Hepatocyte (in vitro differentiated cells): Measurements from ENCODE around the gene DSCAML1. TPM values are rescaled to one million over a fixed set of nuclear protein-coding genes. Genes with fewer than 3 reads are reported as not detected.

Experiments
- DNase-seq: peaks from one replicate; pipeline ENCODE4 v3.0.0-alpha.2; 2016; ENCODE audit warnings: low spot score
- H2AFZ ChIP-seq: fragments of 200-600 bp; sonication (generic); 2 replicates; pipeline ENCODE4 v1.6.0; 2016; ENCODE audit warnings: antibody characterized with exemption, mild to moderate bottlenecking
- H3K27ac ChIP-seq: fragments of 200-600 bp; sonication (generic); 2 replicates; pipeline ENCODE4 v1.5.1; 2016; ENCODE audit warnings: mild to moderate bottlenecking
- H3K27me3 ChIP-seq: fragments of 200-600 bp; sonication (generic); 2 replicates; pipeline ENCODE4 v1.6.1; 2016
- H3K36me3 ChIP-seq: fragments of 200-600 bp; sonication (generic); replicated peaks from 2 replicates; pipeline ENCODE4 v1.5.1; 2016; ENCODE audit warnings: low read depth; ENCODE audit not compliant: insufficient read depth
- H3K4me1 ChIP-seq: fragments of 200-600 bp; sonication (generic); 2 replicates; pipeline ENCODE4 v1.5.1; 2016; ENCODE audit warnings: mild to moderate bottlenecking, moderate library complexity; ENCODE audit not compliant: insufficient read depth
- H3K4me2 ChIP-seq: fragments of 200-600 bp; sonication (generic); 2 replicates; pipeline ENCODE4 v1.6.0; 2016
- H3K4me3 ChIP-seq: fragments of 200-600 bp; sonication (generic); 2 replicates; pipeline ENCODE4 v1.5.1; 2016; ENCODE audit warnings: mild to moderate bottlenecking
- H3K79me2 ChIP-seq: fragments of 200-600 bp; sonication (generic); 2 replicates; pipeline ENCODE4 v1.6.0; 2017; ENCODE audit warnings: mild to moderate bottlenecking
- H3K9me2 ChIP-seq: fragments of 200-600 bp; sonication (generic); replicated peaks from 2 replicates; pipeline ENCODE4 v1.6.0; 2017; ENCODE audit warnings: mild to moderate bottlenecking; ENCODE audit not compliant: insufficient read depth
- H3K9me3 ChIP-seq: fragments of 200-600 bp; sonication (generic); 2 replicates; pipeline ENCODE4 v1.5.1; 2016; ENCODE audit warnings: low read depth, mild to moderate bottlenecking
- H4K20me1 ChIP-seq: fragments of 200-600 bp; sonication (generic); 2 replicates; pipeline ENCODE4 v1.6.0; 2016; ENCODE audit warnings: mild to moderate bottlenecking; ENCODE audit not compliant: insufficient read depth, poor library complexity, severe bottlenecking
- EZH2 ChIP-seq: fragments of 200-600 bp; sonication (generic); IDR thresholded peaks from 2 replicates; pipeline ENCODE4 v1.6.1; 2016; ENCODE audit warnings: antibody characterized with exemption, mild to moderate bottlenecking, borderline replicate concordance
- EZH2phosphoT487 ChIP-seq: fragments of 200-600 bp; sonication (generic); IDR thresholded peaks from one replicate; pipeline ENCODE4 v1.6.1; 2018; ENCODE audit warnings: antibody characterized with exemption, mild to moderate bottlenecking, low read depth, moderate library complexity; ENCODE audit not compliant: unreplicated experiment, severe bottlenecking
- WGBS: methylation state at CpG from one replicate; pipeline ENCODE4 v1.1.6; 2016; ENCODE audit warnings: low lambda C conversion rate; ENCODE audit errors: missing lambda C conversion rate; 5-methylcytosine and 5-hydroxymethylcytosine counted together
- polyA plus RNA-seq: library from polyadenylated mRNA; unstranded; fragments of >200 nt; fragmentation: Nextera tagmentation; extraction: Ambion mirVana; gene quantifications from 2 replicates; pipeline ENCODE4 v1.2.1, GENCODE V29; 2016
- total RNA-seq: library from RNA; depleted of rRNA; stranded (reverse); fragments of >200 nt; gene quantifications from 2 replicates; pipeline ENCODE4 v1.2.3, GENCODE V29; 2014
- TF ChIP-seq, protein P1 (sequence below): fragments of 200-600 bp; sonication (generic); IDR thresholded peaks from 2 replicates; pipeline ENCODE4 v1.5.1; 2016; ENCODE audit warnings: antibody characterized with exemption, mild to moderate bottlenecking; ENCODE audit not compliant: poor library complexity

The DSCAML1 gene
- total and polyA plus RNA-seq, 2 experiments from 2014 or later, result 0.46 to 2.6 TPM

DNA sequence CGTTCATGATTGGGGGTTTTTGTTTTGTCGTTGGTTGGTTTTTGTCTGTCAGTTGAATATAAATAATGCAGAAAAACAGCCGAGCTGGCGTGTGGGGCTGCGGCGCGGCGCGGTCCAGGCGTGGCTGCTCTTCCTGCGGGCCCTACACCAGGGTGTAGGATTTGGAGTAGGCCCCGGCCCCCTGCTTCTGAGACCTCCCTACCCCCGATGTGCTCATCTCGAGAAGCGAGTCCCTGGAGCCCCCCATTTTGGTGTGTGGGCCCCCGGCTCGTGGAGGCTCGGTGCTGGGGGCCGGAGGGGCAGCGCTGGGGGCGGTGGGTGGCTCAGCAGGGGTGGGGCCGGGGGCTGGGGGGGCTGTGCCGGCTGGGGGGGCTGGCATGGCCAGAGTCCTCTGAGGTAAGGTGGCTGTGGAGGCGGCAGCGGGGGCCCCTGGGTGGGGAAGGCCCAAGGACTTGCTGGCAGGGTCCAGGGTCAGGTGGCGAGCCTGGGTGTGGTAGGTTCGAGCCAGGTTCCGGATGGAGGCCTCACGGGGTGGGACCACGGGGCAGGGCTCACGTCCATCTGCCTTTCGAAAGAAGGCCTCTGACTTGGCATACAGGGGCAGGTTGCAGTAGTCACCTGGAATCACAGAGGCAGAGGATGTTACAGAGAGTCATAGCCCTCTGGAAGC is 368.7 kb downstream of the DSCAML1 start:
- Histone ChIP-seq H3K9me2 (no peaks in the 10 kb centered on the region), H2AFZ (no peak overlapping the region), H3K27me3 (peaks cover 10% of the 10 kb centered on the region), H3K79me2 (no peaks in the 10 kb centered on the region), H3K4me1 (no peaks in the 10 kb centered on the region), H3K4me3 (no peak overlapping the region), H3K4me2 (no peak overlapping the region), H3K27ac (no peak overlapping the region), H4K20me1 (no peaks in the 10 kb centered on the region), H3K9me3 (no peaks in the 10 kb centered on the region), H3K36me3 (no peaks in the 10 kb centered on the region)
- DNase-seq, result no peak
- WGBS, result 91% methylated on average over 19 of the region's 32 CpGs
- TF ChIP-seq EZH2phosphoT487 (no peak), EZH2 (no peak)
- TF ChIP-seq, protein P1, sequence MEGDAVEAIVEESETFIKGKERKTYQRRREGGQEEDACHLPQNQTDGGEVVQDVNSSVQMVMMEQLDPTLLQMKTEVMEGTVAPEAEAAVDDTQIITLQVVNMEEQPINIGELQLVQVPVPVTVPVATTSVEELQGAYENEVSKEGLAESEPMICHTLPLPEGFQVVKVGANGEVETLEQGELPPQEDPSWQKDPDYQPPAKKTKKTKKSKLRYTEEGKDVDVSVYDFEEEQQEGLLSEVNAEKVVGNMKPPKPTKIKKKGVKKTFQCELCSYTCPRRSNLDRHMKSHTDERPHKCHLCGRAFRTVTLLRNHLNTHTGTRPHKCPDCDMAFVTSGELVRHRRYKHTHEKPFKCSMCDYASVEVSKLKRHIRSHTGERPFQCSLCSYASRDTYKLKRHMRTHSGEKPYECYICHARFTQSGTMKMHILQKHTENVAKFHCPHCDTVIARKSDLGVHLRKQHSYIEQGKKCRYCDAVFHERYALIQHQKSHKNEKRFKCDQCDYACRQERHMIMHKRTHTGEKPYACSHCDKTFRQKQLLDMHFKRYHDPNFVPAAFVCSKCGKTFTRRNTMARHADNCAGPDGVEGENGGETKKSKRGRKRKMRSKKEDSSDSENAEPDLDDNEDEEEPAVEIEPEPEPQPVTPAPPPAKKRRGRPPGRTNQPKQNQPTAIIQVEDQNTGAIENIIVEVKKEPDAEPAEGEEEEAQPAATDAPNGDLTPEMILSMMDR, result no peak

DNA sequence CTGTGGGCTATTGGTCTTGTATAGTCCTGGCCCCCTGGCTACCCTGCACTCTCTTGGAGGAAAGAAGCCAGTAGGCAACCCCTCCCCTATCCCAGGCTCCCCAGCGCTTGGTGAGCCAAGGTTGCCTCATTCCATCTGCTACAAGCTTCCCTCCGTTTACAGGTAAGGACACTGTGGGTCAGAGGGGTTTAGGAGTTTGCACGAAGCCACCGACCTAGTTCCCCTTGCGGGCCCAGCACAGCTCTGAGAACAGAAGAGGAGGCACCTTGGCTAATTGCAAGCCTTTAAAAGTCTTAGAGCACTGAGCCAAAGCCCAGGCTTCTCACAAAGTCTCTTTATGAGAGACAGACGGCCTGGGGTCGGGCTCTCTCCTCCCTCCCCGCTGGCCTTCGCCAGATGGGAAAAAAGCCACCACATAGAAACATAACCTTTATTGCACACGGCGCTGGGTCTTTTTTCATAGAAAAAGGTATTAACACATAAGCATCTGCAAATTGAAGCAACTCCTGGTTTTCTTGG is 369.6 kb downstream of the DSCAML1 start:
- Histone ChIP-seq H3K9me2 (no peaks in the 10 kb centered on the region), H3K27ac (no peak overlapping the region), H2AFZ (no peak overlapping the region), H3K4me3 (no peak overlapping the region), H3K27me3 (peaks cover 9% of the 10 kb centered on the region), H3K4me1 (no peaks in the 10 kb centered on the region), H3K79me2 (no peaks in the 10 kb centered on the region), H3K36me3 (no peaks in the 10 kb centered on the region), H4K20me1 (no peaks in the 10 kb centered on the region), H3K9me3 (no peaks in the 10 kb centered on the region), H3K4me2 (no peak overlapping the region)
- TF ChIP-seq EZH2 (no peak), EZH2phosphoT487 (no peak)
- TF ChIP-seq, protein P1, result no peak
- WGBS, result 74% methylated on average over 11 of the region's 11 CpGs
- DNase-seq, result no peak

DNA sequence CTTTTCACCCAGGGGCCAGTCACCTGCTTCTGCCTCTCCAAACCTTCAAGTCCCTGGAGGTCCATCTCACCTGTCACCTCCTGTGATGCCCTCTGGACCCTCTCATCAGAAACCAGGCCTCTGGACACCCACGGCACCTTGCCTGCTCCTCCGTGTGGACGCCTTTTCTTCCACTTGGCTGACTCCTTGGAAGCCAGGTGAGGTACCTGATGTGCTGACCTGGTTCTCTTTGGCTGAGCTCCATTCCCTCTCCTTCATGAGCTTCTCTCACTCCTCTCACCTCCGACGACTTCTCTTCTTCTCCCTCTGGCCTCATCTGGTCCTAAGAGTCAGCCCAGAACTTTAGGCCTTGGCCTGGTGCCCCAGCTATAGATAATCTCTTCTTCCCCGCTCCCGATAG is 370.1 kb downstream of the DSCAML1 start:
- Histone ChIP-seq H4K20me1 (no peaks in the 10 kb centered on the region), H2AFZ (no peak overlapping the region), H3K4me1 (no peaks in the 10 kb centered on the region), H3K27ac (no peak overlapping the region), H3K4me3 (no peak overlapping the region), H3K9me2 (no peaks in the 10 kb centered on the region), H3K27me3 (peaks cover 9% of the 10 kb centered on the region), H3K9me3 (no peaks in the 10 kb centered on the region), H3K36me3 (no peaks in the 10 kb centered on the region), H3K79me2 (no peaks in the 10 kb centered on the region), H3K4me2 (no peak overlapping the region)
- WGBS, result 90% methylated on average over 7 of the region's 7 CpGs
- DNase-seq, result no peak
- TF ChIP-seq, protein P1, result no peak
- TF ChIP-seq EZH2phosphoT487, result no peak
- no peak for TF ChIP-seq EZH2
